NOMO-1 (cell line): ENCODE results near the gene NAXE.
"Not testable (repeated sequence)": the region's sequence is repeated elsewhere in the genome, so short reads cannot be mapped to it uniquely, and the experiment has no call there.

Source experiments
- DNase-seq, 2 experiments: peaks; one replicate each; lab custom pipeline; 2025; ENCODE audit not compliant: unreplicated experiment in 2 of 2; lab: John Stamatoyannopoulos, UW

The NAXE gene

DNA sequence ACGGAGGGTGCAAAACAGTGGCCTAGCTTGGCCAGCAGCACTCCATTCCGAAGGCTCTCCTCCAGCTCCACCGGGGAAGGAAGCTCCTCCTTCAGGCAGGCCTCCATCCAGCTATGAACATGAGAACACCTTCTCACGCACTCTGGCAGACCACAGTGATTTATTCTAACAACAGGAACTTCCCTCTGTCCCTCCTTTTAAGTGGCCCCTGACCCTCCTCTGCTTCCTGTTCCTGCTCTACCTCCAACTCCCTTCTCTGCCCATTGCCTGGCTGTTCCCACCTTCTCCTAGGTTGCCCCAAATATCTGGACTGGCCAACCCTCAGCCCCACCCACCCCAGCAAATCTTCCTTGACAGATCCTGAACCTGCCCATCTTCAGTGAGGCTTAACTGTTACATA is 25.1 kb upstream of the NAXE start:
- peak in 1 of 2 experiments; percentile 53 for DNase-seq

DNA sequence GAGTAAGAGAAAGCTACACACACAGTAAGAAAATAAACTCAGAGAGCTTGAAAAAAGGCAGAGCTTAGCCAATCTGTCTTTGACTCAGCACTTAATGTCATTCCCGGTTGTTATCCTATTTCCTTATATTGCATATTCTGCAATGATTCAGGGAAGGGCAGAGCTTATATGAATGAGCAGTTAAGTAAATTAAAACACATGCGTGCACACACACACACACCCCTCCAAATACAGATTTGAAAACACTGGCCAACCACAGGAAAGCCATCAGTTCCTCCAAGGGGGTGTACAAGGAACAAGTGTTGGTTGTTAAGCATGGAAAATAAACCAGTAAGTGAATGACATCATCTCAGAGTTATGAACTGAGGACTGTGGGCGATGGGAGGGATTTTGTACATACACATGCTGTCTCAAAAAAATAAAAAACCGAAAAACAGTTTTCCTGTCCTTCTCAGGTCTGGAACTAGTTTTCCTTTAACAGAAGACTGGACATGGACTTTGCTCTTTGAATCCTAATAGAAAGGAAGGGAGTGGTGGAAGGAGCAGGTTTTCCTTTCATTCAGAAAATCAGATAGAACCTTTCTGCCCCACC is 20.2 kb upstream of the NAXE start:
- DNase-seq = peak; percentile 26 to 32

GRCh38 chr1:156571919-156572662 is 19.5 kb upstream of the NAXE start, which contains the start of gene IQGAP3:
Gene IQGAP3 (minus strand): TSS chr1:156572565. CDS start chr1:156572529, 36 bp downstream.
- DNase-seq = peak; percentile 65 to 72

DNA sequence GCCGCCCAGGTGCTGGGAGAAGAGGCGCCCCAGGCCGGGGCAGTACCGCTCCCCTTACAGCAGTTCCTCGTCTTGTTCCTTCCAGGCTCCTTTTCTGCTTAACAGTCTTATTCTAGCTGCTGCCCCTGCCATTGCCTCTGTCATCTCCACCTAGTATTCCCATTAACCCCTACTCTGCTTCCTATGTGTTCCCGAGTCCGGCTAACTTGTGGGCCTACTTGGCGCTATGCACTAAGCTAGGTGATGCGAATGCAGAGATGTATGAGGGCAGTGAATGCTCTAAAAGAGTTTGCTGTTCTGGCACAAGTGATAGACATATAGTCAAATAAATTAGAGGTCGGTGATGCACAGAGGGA is 18.9 kb upstream of the NAXE start:
- no peak for DNase-seq

- no peak for DNase-seq
These were observed 17.4 kb upstream of the NAXE start for GRCh38 chr1:156574039-156574633.

- DNase-seq = no peak
These were observed 14.0 kb upstream of the NAXE start for GRCh38 chr1:156577550-156577949.

DNA sequence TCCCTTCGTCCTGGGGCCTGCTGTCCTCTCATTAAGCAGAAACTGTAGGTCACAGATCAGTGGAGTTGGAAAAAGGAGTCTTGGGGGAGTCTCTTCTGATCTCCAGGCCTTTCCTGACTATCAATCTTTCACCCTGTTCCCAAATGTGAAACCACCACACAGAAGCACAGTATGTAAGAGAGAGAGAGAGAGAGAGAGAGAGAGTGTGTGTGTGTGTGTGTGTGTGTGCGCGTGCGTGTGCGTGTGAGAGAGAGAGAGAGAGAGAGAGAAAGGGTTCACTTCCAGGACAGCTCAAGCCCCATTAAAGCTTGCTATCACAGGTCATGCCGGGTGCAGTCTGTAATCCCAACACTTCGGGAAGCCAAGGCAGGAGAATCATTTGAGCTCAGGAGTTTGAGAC is 13.5 kb upstream of the NAXE start:
- no peak for DNase-seq

- no peak for DNase-seq
These were observed 12.1 kb upstream of the NAXE start, which contains the start of gene TTC24 for GRCh38 chr1:156579472-156579871. Gene TTC24 (plus strand): TSS chr1:156579723. CDS start chr1:156581365, 1,642 bp downstream.

DNA sequence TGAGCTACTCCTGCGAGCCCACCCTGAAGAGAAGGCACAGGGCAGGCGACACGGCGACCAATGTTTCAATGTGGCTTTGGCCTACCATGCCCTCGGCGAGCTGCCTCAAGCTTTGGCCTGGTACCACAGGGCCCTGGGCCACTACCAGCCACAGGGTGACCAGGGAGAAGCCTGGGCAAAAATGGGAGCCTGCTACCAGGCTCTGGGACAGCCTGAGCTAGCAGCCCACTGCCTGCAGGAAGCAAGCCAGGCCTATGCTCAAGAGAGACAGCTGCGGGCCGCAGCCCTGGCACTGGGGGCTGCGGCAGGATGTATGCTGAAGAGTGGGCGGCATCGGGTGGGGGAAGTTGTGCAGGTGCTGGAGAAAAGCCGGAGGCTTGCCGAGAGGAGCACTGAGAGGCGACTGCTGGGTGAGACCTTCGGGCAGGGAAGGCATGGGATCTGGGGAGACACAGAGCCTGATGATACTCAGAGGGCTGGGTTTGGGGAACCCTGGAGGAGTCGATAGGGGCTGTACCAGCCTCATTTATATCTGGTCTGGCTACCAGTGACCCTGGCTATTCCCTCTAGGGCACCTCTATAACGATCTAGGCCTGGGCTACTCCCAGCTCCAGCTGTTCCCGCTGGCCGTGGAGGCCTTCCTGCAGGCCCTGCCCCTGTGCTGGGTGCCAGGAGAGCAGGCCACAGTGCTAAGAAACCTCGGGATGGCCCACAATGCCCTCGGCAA is 9.8 kb upstream of the NAXE start:
- no peak for DNase-seq

DNA sequence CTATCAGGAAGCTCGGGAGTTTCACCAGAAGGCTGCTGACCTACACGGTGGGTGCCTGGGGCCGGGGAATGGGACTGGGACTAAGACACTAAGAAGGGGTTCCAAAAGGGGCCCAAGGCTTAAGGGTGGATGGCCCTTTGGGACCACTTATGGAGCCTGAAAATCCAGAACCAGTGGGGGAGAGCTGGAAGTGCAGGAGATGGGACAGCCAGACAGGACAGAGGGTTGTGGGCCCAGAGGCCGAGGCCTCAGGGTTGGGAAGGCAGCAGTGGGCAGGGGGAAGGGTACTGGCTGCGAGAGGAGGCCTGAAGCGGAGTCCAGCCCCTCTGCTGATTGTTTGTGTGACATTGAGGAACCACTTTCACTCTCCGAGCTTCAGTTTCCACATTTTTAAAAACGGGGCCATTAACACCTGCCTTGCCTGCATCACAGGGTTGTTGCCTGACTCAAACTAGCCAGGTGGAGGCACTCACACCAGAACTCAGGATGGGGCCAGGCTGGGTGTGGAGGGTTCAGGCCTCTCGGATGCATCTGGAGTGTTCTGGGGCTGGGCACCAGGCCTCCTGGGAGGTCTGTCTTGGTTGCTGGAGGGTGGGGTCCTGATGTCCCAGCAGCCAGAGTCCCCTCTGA is 9.1 kb upstream of the NAXE start:
- DNase-seq = no peak

- DNase-seq = peak; percentile 58 to 85
These were observed 7.6 kb upstream of the NAXE start for GRCh38 chr1:156583821-156584622.

DNA sequence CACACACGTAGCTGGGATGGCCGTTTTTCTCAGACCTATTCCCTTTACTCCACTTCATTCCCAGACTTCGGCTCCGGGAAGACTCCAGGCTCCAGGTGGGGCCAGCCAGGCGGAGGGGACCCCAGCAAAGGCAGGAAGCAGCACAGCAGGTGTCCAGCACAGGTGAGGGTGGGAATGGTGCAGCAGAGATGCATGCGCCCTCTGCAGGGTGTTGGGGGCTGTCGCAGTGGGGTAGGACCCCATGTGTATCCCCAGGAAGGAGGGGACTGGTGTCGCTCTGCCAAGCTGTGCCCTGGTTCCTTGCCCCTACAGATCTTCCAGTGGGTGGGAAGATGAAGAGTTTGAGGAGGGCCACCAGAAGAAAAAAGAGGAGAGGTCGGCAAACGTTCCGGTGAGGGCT is 6.8 kb upstream of the NAXE start:
- DNase-seq = no peak

- no peak for DNase-seq
These were observed 5.3 kb upstream of the NAXE start for GRCh38 chr1:156586323-156586722.

GRCh38 chr1:156586892-156587477 is 4.6 kb upstream of the NAXE start:
- no peak for DNase-seq

DNA sequence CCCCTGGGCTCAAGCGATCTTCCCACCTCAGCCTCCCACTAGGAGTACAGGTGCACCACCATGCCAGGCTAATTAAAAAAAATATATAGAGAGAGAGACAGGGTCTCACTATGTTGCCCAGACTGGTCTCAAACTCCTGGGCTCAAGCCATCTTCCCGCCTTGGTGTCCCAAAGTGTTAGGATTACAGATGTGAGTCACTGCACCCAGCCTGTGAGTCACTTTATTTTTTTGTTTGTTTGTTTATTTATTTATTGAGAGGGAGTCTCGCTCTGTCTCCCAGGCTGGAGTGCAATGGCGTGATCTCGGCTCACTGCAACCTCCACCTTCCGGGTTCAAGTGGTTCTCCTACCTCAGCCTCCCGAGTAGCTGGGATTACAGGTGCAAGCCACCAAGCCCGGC is 3.6 kb upstream of the NAXE start:
- not testable (repeated sequence) for DNase-seq

GRCh38 chr1:156589546-156589945 is 2.0 kb upstream of the NAXE start:
- no peak for DNase-seq

DNA sequence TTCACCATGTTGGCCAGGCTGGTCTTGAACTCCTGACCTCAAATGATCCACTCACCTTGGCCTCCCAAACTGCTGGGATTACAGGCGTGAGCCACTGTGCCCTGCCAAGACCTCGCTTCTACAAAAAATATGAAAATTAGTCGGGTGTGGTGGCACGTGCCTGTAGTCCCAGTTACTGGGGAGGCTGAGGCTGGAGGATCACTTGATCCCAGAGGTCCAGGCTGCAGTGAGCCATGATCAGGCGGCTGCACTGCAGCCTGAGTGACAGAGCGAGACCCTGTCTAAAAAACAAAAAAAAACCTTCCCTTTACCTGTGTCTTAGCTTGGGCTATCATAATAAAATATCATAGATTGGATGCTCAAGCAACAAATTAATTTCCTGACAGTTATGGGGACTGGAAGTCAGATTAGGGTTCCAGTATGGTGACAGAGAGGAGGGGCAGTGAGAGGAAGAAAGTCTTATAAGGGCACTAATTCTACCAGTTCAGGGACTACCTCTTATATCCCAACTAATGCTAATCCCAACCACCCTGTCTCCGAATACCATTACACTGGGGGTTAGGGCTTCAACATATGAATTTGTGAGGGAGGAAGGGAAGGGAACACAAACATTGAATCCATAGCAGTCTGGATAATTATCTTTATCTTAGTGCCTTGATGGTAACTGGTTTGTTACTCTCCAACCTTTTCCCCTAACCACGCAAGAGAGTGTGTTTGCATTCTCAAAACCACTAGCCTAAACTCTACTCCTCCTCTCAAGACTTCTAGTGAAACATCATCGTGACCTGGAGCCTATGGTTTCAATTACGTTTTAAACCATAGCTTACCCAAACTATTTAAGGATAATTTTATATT is 1.0 kb upstream of the NAXE start:
- DNase-seq = no peak

- DNase-seq = no peak
These were observed 470 bp upstream of the NAXE start for GRCh38 chr1:156591181-156591431.
